Activated CD8-positive, alpha-beta memory T cell treated with anti-CD3 and anti-CD28 coated beads for 36 hours (primary cell): ENCODE measurements around the gene SH2D7. TPM values are rescaled to one million over a fixed set of nuclear protein-coding genes. Genes with fewer than 3 reads are reported as not detected.

Experiments used
- CTCF ChIA-PET: fragments of 350-600 bp; sonication (Branson Sonifier 250); formaldehyde crosslinking; loops from one replicate; lab custom pipeline; 2021; ENCODE audit warnings: antibody characterized with exemption; lab: Charles Lee
- POLR2A ChIA-PET: fragments of 350-600 bp; sonication (Branson Sonifier 250); formaldehyde crosslinking; loops from one replicate; lab custom pipeline; 2021; ENCODE audit warnings: antibody characterized with exemption; lab: Charles Lee
- total RNA-seq, 2 experiments: library from RNA; stranded (reverse); gene quantifications; one replicate each; pipeline ENCODE4 v1.2.3, GENCODE V29; 2021

SH2D7 gene
- total RNA-seq, result not detected

DNA sequence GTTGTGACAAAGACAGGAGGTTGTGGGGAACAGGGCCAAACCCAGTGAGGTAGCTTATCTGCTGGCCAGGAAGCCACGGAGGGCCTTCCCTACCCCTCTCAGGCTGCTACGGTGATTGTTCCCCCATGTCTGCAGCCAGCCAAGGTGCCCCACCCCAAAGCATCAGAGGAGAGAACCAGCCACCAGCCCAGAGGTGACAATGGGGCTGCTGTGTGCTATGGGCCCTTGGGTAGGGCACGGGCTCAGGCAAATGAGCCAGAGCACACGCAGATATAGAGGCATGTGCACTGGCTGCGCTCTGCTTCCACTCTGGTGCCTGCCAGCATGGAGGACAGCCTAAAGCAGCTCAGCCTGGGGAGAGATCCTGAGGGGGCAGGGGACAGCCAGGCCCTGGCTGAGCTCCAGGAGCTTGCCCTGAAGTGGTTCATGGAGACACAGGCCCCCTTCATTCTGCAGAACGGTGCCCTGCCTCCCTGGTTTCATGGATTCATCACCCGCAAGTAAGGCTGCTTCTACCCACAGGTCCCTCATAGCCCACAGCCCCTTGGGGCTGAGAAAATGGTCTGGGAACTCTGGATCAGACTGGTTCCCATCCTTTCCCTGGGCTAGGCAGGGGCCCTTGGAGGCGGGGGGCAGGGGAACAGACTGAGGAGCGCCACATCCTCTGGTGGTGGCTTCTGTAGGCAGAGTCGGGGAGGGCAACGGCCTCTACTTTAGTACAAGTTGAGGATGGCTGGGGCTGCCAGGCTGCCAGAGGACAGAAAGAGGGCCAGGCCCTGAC lies at the start of gene SH2D7:
Gene SH2D7 (plus strand): TSS at position 301 of the 781 bp plus-strand sequence. CDS start 24 bp downstream, at position 325.
- POLR2A ChIA-PET, result no interaction called here
- CTCF ChIA-PET, result interaction anchor here (1.3 to 2.3 kb wide), 2 partner anchors 11 to 16 kb away, joined by 4 to 8 read pairs; no protein-coding TSS in a partner anchor

DNA sequence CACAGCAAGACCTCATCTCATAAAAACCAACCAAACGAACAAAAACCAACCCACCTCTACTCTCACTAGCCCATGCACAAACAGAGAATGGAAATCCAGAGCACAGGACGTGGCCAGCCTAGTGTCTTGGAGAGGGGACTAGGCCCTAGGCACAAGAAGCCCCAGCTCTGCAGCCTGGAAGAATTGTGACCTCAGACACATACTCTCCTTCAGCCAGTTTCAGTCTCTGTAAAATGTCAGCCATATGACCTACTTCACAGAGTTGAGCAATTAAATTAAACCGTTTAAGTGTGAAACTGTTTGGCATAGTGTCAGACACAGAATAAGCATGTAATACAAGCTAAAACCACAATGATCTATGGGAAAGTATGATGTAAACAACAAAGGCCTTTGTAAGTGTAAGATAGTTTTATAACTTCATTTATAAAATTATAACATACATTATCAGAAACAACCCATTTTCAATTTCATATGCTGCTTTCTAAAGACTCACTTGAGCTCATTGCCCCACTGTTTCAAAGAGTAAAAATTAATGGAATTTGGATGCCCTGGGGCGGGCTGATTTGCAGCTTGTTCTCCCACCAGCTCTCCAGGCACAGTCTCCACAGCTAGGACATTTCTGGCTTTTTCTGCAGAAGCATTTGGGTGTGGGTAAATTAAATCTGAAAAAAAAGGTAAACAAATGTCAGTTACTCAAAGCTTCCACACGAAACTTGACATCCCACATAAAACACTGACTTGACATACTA lies 47.8 kb upstream of the SH2D7 start:
- POLR2A ChIA-PET, result interaction anchor here (0.6 kb wide), 1 partner anchor 13 kb away, joined by 3 read pairs; no protein-coding TSS in a partner anchor
- CTCF ChIA-PET, result interaction anchor here (0.7 to 1.4 kb wide), 3 partner anchors 10 to 12 kb away, joined by 3 to 6 read pairs (median 3); no protein-coding TSS in a partner anchor

- POLR2A ChIA-PET, result no interaction called here
- CTCF ChIA-PET, result interaction anchor here (0.7 to 1.4 kb wide), 3 partner anchors 9 to 11 kb away, joined by 3 to 6 read pairs (median 3); no protein-coding TSS in a partner anchor
These were observed 47.2 kb upstream of the SH2D7 start for GRCh38 chr15:78045189-78045588.

GRCh38 chr15:78046796-78047341 lies 45.5 kb upstream of the SH2D7 start:
- POLR2A ChIA-PET, result interaction anchor here (0.7 to 0.8 kb wide), 3 partner anchors 23 to 391 kb away, joined by 3 to 7 read pairs (median 5); partner anchors contain the start of gene TBC1D2B

GRCh38 chr15:78047761-78048627 lies 44.4 kb upstream of the SH2D7 start:
- ChIA-PET POLR2A (interaction anchor here (0.8 to 1.9 kb wide), 2 partner anchors 21 to 22 kb away, joined by 4 to 5 read pairs; no protein-coding TSS in a partner anchor), CTCF (interaction anchor here (0.7 to 7.1 kb wide), 5 partner anchors 12 to 60 kb away, joined by 3 to 58 read pairs (median 7); no protein-coding TSS in a partner anchor)

More at GRCh38 chr15:78046796-78047341, 45.5 kb upstream of the SH2D7 start:
- CTCF ChIA-PET, result interaction anchor here (0.7 to 7.1 kb wide), 5 partner anchors 12 to 62 kb away, joined by 3 to 58 read pairs (median 7); no protein-coding TSS in a partner anchor

DNA sequence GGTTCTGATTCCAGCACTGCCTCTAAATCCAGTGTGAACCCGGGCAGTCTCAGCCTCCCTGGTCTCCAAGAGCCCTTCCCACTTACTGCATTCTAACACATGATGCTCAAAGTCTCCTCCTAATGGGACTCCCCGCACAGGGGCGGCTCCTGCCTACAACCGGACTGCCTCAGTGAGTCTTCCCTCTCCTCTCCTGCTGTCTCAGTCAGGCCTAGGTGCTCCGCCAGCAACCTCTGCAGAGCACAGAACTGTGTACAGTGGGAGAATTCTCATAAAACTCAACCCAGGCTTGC lies 43.8 kb upstream of the SH2D7 start:
- ChIA-PET POLR2A (interaction anchor here (1.9 kb wide), 1 partner anchor 20 kb away, joined by 4 read pairs; no protein-coding TSS in a partner anchor), CTCF (interaction anchor here (2.0 to 7.1 kb wide), 3 partner anchors 14 to 60 kb away, joined by 7 to 58 read pairs (median 28); no protein-coding TSS in a partner anchor)

DNA sequence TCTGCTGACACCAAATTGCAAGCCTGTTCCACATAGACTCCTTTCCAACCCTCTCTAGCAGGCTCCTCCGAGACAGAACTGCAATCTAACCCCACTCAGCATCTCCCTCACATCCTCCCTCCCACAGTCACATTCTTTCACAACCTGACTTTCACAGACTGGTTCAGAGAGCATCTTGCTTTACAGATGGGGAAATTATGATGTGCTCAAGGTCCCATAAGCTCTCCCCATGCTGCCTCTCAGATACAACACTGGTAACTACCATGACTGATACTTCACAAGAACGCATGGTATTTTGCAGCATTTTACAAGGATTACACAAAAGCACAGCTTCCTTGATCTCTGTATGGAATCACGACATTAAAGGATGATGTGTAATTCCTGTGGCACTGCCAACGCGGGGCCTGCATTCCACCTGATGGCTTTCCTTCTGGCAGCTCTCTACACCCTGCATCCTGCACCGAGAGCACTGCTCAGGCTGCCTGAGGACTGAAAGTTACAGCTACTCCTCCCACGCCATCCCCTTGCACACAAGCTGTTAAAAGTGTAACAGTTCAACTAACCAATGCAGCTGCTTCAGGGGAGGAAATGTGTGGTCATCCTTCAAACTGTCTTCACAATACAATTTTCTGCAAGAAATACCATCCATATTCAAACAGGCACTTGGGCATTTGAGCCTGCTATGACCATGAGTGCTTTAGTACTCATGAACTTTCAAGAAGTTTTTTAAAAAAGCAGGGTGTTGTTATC lies 42.5 kb upstream of the SH2D7 start:
- POLR2A ChIA-PET, result interaction anchor here (0.8 to 2.2 kb wide), 7 partner anchors 9 to 27 kb away, joined by 3 to 21 read pairs (median 3); no protein-coding TSS in a partner anchor
- CTCF ChIA-PET, result interaction anchor here (0.8 to 7.1 kb wide), 10 partner anchors 8 to 59 kb away, joined by 3 to 58 read pairs (median 4); no protein-coding TSS in a partner anchor

GRCh38 chr15:78050441-78050809 lies 41.9 kb upstream of the SH2D7 start:
- POLR2A ChIA-PET, result interaction anchor here (0.8 to 2.2 kb wide), 9 partner anchors 10 to 99 kb away, joined by 3 to 21 read pairs (median 3); partner anchors contain the start of gene IDH3A
- CTCF ChIA-PET, result interaction anchor here (0.8 to 7.1 kb wide), 10 partner anchors 8 to 58 kb away, joined by 3 to 58 read pairs (median 4); no protein-coding TSS in a partner anchor

DNA sequence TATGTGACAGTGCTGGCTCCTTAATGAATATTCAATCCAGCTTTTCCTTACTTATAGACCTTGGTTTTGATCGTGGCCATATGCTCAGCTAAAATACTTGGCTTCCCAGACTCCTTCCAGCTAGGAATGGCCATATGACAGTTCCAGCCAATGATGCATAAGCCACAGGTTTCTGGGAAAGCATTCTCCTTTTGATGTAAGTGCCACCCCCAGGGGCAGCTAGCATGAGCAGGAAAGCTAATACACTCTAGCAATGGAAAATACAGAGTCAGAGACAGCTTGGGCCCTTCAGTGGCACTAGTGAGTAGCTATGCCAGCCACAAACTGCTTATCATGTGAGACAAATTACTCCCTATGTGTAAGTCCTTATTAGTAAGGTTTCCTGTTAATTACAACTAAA lies 41.5 kb upstream of the SH2D7 start:
- POLR2A ChIA-PET, result interaction anchor here (0.8 to 2.2 kb wide), 6 partner anchors 10 to 98 kb away, joined by 3 to 21 read pairs (median 3); partner anchors contain the start of gene IDH3A

DNA sequence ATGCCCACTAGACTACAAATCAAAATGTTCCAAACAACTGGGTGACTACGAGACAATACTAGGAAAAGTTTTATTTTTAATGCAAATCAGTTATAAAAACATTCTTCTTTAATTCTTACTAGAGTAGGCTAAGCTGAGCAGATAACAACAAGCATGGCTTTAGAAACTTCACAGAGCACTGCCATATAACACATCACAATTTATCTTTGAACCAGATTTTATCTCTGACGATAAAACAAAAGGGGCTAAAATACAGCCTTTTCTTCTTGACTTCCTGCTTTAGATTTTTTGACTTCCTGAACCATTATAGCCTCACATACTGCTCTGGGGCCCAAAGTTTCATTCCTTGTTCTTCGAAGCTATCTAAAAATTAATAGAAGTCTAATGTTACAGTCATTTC lies 40.8 kb upstream of the SH2D7 start:
- POLR2A ChIA-PET, result interaction anchor here (1.2 to 2.2 kb wide), 3 partner anchors 16 to 98 kb away, joined by 3 to 21 read pairs (median 3); partner anchors contain the start of gene IDH3A
- CTCF ChIA-PET, result interaction anchor here (1.2 to 7.1 kb wide), 6 partner anchors 10 to 57 kb away, joined by 3 to 58 read pairs (median 6); no protein-coding TSS in a partner anchor

More for the DNA sequence above, 41.5 kb upstream of the SH2D7 start:
- CTCF ChIA-PET, result interaction anchor here (0.8 to 7.1 kb wide), 8 partner anchors 9 to 58 kb away, joined by 3 to 58 read pairs (median 6); no protein-coding TSS in a partner anchor

GRCh38 chr15:78052001-78052401 lies 40.4 kb upstream of the SH2D7 start:
- POLR2A ChIA-PET, result interaction anchor here (0.6 to 1.3 kb wide), 2 partner anchors 16 kb away, joined by 3 to 4 read pairs; no protein-coding TSS in a partner anchor
- CTCF ChIA-PET, result interaction anchor here (1.2 to 7.1 kb wide), 6 partner anchors 9 to 56 kb away, joined by 3 to 58 read pairs (median 6); no protein-coding TSS in a partner anchor

- CTCF ChIA-PET, result interaction anchor here (1.2 to 7.1 kb wide), 5 partner anchors 9 to 56 kb away, joined by 3 to 58 read pairs (median 5); no protein-coding TSS in a partner anchor
- POLR2A ChIA-PET, result interaction anchor here (0.6 to 1.3 kb wide), 2 partner anchors 15 to 17 kb away, joined by 3 to 4 read pairs; no protein-coding TSS in a partner anchor
These were observed 39.8 kb upstream of the SH2D7 start for GRCh38 chr15:78052545-78052944.

DNA sequence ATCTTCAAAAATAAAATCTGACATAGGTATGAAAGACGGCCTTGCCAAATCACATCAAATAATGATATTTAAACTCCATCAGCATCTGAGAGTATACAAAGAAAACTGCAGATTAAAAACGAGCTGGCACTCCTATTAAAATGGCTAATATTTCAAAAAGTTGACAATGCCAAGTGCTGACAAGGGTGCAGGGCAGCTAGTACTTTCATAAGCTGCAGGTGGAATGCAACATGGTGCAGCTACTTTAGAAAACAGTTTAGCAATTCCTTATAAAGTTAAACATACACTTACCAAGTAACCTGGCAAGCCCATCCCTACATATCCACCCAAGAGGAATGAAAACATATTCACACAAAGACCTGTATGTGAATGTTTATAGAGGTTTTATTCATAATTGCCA lies 37.8 kb upstream of the SH2D7 start:
- POLR2A ChIA-PET, result no interaction called here
- CTCF ChIA-PET, result interaction anchor here (1.3 to 1.5 kb wide), 3 partner anchors 9 to 53 kb away, joined by 3 to 5 read pairs (median 4); no protein-coding TSS in a partner anchor

GRCh38 chr15:78054966-78055365 lies 37.4 kb upstream of the SH2D7 start:
- POLR2A ChIA-PET, result no interaction called here

DNA sequence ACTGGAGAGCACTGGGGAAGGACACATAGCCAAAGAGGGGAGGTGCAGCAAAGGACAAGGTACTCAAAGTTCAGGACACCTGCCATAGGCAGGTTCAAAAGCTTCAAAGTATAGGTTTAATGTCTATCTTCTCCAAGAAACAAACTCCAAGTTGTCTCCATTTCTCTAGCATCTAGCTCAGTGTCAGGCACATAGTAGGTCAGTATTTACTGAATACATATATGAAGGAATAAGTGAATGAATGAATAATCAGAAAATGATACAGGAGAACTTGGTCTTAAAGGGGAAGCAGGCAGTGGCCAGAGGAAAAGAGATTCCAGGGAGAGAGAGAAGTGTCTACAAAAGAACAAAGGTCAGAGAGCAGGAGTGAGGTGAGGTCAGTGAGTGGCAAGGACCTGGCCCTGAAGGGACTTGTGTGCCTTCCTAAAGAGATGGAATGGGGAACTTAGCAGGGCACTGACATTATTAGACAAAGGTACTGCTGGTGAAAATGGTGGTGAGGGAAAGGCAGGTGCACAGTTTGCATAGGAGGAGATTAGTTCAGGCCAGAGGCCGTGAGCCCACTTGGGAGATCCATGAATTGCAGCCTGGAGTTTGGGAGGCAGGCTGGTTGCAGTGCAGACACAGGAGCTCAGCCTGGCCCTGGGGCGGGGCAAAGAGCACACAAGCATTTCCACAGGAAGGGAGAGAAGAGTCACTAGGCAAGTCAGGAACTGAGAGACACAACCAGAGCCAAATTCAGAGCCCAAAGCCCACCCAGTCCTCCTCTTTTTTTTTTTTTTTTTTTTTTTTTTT lies 36.2 kb upstream of the SH2D7 start:
- ChIA-PET CTCF (interaction anchor here (0.7 to 1.4 kb wide), 4 partner anchors 11 to 97 kb away, joined by 3 to 7 read pairs (median 3); no protein-coding TSS in a partner anchor), POLR2A (no interaction called here)

More at GRCh38 chr15:78054966-78055365, 37.4 kb upstream of the SH2D7 start:
- CTCF ChIA-PET, result interaction anchor here (1.3 to 1.5 kb wide), 3 partner anchors 10 to 53 kb away, joined by 3 to 5 read pairs (median 4); no protein-coding TSS in a partner anchor
